ENCODE data around the gene SYCE3.

The SYCE3 gene, protein sequence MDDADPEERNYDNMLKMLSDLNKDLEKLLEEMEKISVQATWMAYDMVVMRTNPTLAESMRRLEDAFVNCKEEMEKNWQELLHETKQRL

GRCh38 chr22:50562523-50563412, at the start of gene SYCE3:
Gene SYCE3, minus strand, starts transcription at chr22:50562919. Its CDS starts 6,514 bp downstream, at chr22:50556405.
- no peaks in the 10 kb centered on the region for H3K27me3 ChIP-seq (ENCODE audit: insufficient read depth, low read length, poor library complexity, severe bottlenecking)
- H4K20me1 ChIP-seq (ENCODE audit: insufficient read depth, low read length, poor library complexity, severe bottlenecking): no peaks in the 10 kb centered on the region
- TF ChIP-seq EZH2phosphoT487 (IDR thresholded peaks at IDR 0.05; ENCODE audit: borderline replicate concordance): no peak
- TF ChIP-seq, protein P1, sequence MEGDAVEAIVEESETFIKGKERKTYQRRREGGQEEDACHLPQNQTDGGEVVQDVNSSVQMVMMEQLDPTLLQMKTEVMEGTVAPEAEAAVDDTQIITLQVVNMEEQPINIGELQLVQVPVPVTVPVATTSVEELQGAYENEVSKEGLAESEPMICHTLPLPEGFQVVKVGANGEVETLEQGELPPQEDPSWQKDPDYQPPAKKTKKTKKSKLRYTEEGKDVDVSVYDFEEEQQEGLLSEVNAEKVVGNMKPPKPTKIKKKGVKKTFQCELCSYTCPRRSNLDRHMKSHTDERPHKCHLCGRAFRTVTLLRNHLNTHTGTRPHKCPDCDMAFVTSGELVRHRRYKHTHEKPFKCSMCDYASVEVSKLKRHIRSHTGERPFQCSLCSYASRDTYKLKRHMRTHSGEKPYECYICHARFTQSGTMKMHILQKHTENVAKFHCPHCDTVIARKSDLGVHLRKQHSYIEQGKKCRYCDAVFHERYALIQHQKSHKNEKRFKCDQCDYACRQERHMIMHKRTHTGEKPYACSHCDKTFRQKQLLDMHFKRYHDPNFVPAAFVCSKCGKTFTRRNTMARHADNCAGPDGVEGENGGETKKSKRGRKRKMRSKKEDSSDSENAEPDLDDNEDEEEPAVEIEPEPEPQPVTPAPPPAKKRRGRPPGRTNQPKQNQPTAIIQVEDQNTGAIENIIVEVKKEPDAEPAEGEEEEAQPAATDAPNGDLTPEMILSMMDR (conservative IDR thresholded peaks at IDR 0.05; ENCODE audit: low read length): peak; percentile 70
- H3K79me2 ChIP-seq (ENCODE audit: insufficient read depth, low read length): no peaks in the 10 kb centered on the region
- peak within 1 kb of the TSS; percentile 73 for H3K4me3 ChIP-seq (ENCODE audit: low read length, poor library complexity, severe bottlenecking)
- no peaks in the 10 kb centered on the region for H3K9me3 ChIP-seq (ENCODE audit: insufficient read depth, low read depth, low read length)
- peak within 1 kb of the TSS; percentile 77 for H2AFZ ChIP-seq (ENCODE audit: low read length)
- no peaks in the 10 kb centered on the region for H3F3A ChIP-seq (ENCODE audit: low read depth)
- no peaks in the 10 kb centered on the region for H3K36me3 ChIP-seq (ENCODE audit: insufficient read depth, low read length)
- peak within 1 kb of the TSS; percentile 83 for H3K4me2 ChIP-seq (ENCODE audit: low read depth, low read length, poor library complexity, severe bottlenecking)
- peaks cover 10% of the 10 kb centered on the region for H3K4me1 ChIP-seq (ENCODE audit: insufficient read depth, low read length, poor library complexity, severe bottlenecking)
- H3K9ac ChIP-seq (ENCODE audit: low read depth, low read length, poor library complexity, severe bottlenecking): peak within 1 kb of the TSS; percentile 28
- H3K9me2 ChIP-seq (replicated peaks; ENCODE audit: low read depth, low read length): no peaks in the 10 kb centered on the region

DNA sequence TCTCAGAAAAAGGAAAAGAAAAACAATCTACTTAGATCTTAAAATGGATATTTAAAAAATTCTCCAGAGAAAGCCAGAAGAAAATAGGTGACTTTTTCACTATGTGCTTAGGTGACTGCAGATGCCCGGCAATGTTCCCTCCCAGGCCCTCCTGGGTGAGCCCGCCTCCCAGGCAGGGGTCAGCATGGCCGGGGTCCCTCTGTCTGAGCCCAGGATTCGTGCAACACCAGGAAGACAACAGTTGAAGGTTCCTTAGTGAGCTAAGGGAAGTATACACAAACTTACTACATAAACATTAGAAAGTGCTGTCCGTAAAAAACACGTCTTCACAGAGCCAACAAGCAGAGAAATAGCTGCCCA, 49.4 kb upstream of the SYCE3 start:
- Histone ChIP-seq H3K27me3 (ENCODE audit: insufficient read depth, low read length, poor library complexity, severe bottlenecking) (no peaks in the 10 kb centered on the region), H3K9ac (ENCODE audit: low read depth, low read length, poor library complexity, severe bottlenecking) (no peak overlapping the region), H2AFZ (ENCODE audit: low read length) (no peak overlapping the region), H3K4me1 (ENCODE audit: insufficient read depth, low read length, poor library complexity, severe bottlenecking) (no peaks in the 10 kb centered on the region), H4K20me1 (ENCODE audit: insufficient read depth, low read length, poor library complexity, severe bottlenecking) (no peaks in the 10 kb centered on the region), H3K4me2 (ENCODE audit: low read depth, low read length, poor library complexity, severe bottlenecking) (no peak overlapping the region), H3K79me2 (ENCODE audit: insufficient read depth, low read length) (no peaks in the 10 kb centered on the region), H3K9me2 (replicated peaks; ENCODE audit: low read depth, low read length) (no peaks in the 10 kb centered on the region), H3F3A (ENCODE audit: low read depth) (no peaks in the 10 kb centered on the region), H3K36me3 (ENCODE audit: insufficient read depth, low read length) (no peaks in the 10 kb centered on the region), H3K9me3 (ENCODE audit: insufficient read depth, low read depth, low read length) (no peaks in the 10 kb centered on the region), H3K4me3 (ENCODE audit: low read length, poor library complexity, severe bottlenecking) (no peak overlapping the region)
- no peak for TF ChIP-seq EZH2phosphoT487 (IDR thresholded peaks at IDR 0.05; ENCODE audit: borderline replicate concordance)
- TF ChIP-seq, protein P1 (conservative IDR thresholded peaks at IDR 0.05; ENCODE audit: low read length): no peak

- no peaks in the 10 kb centered on the region for H3K9me2 ChIP-seq (replicated peaks; ENCODE audit: low read depth, low read length)
- no peak overlapping the region for H2AFZ ChIP-seq (ENCODE audit: low read length)
- H3K9ac ChIP-seq (ENCODE audit: low read depth, low read length, poor library complexity, severe bottlenecking): no peak overlapping the region
- H3K4me2 ChIP-seq (ENCODE audit: low read depth, low read length, poor library complexity, severe bottlenecking): no peak overlapping the region
- no peaks in the 10 kb centered on the region for H3K36me3 ChIP-seq (ENCODE audit: insufficient read depth, low read length)
- H3K9me3 ChIP-seq (ENCODE audit: insufficient read depth, low read depth, low read length): no peaks in the 10 kb centered on the region
- TF ChIP-seq, protein P1 (conservative IDR thresholded peaks at IDR 0.05; ENCODE audit: low read length): no peak
- no peak for TF ChIP-seq EZH2phosphoT487 (IDR thresholded peaks at IDR 0.05; ENCODE audit: borderline replicate concordance)
- H4K20me1 ChIP-seq (ENCODE audit: insufficient read depth, low read length, poor library complexity, severe bottlenecking): no peaks in the 10 kb centered on the region
- H3K79me2 ChIP-seq (ENCODE audit: insufficient read depth, low read length): no peaks in the 10 kb centered on the region
- H3F3A ChIP-seq (ENCODE audit: low read depth): no peaks in the 10 kb centered on the region
- H3K27me3 ChIP-seq (ENCODE audit: insufficient read depth, low read length, poor library complexity, severe bottlenecking): no peaks in the 10 kb centered on the region
- H3K4me1 ChIP-seq (ENCODE audit: insufficient read depth, low read length, poor library complexity, severe bottlenecking): no peaks in the 10 kb centered on the region
- H3K4me3 ChIP-seq (ENCODE audit: low read length, poor library complexity, severe bottlenecking): no peak overlapping the region
Observed at GRCh38 chr22:50611341-50612060, 48.8 kb upstream of the SYCE3 start.

Data from Loucy (cell line).